Right atrium auricular region (tissue), 2 donors: Measurements from ENCODE around the gene CHCHD1. TPM values are rescaled to one million over a fixed set of nuclear protein-coding genes. Genes with fewer than 3 reads are reported as not detected.
A peak's percentile ranks its signal among the peaks of the same experiment; 100 is the strongest.

ENCODE experiments used
- DNase-seq: peaks from one replicate; pipeline ENCODE4 v3.0.0-alpha.2; 2019; ENCODE audit warnings: low spot score
- H3K27ac ChIP-seq, 2 donors: fragments of 200-600 bp; sonication (generic); 1 replicate in 1 of 2; 2 replicates in 1 of 2; pipeline ENCODE4 v1.5.1; 2016 to 2019
- H3K27me3 ChIP-seq, 2 donors: fragments of 200-600 bp; sonication (generic); one replicate each; pipeline versions ENCODE4 v1.5.1 to v1.6.0; 2017 to 2019
- H3K36me3 ChIP-seq: fragments of 200-600 bp; sonication (generic); one replicate; pipeline ENCODE4 v1.5.1; 2016
- H3K4me1 ChIP-seq, 2 donors: fragments of 200-600 bp; sonication (generic); one replicate each; pipeline versions ENCODE4 v1.5.1 to v1.6.0; 2017 to 2019
- H3K4me3 ChIP-seq, 2 donors: fragments of 200-600 bp; sonication (generic); 1 replicate in 1 of 2; 2 replicates in 1 of 2; pipeline ENCODE4 v1.5.1; 2017 to 2019; ENCODE audit warnings: mild to moderate bottlenecking in 1 of 2, moderate library complexity in 1 of 2
- H3K9me3 ChIP-seq, 2 donors: fragments of 200-600 bp; sonication (generic); one replicate each; pipeline ENCODE4 v1.5.1; 2019
- total RNA-seq, 2 donors: library from RNA; depleted of rRNA; stranded (reverse); fragments of >200 nt; gene quantifications; one replicate each; pipeline ENCODE4 v1.1.0, GENCODE V29; 2016
- TF ChIP-seq, protein P1 (sequence below), 2 donors: fragments of 200-600 bp; sonication (generic); IDR thresholded peaks; one replicate each; pipeline ENCODE4 v1.5.1; 2019; ENCODE audit warnings: antibody characterized with exemption in 2 of 2

CHCHD1 gene
- total RNA-seq, 2 donors from 2014 or later: 28.3 to 32.7 TPM

DNA sequence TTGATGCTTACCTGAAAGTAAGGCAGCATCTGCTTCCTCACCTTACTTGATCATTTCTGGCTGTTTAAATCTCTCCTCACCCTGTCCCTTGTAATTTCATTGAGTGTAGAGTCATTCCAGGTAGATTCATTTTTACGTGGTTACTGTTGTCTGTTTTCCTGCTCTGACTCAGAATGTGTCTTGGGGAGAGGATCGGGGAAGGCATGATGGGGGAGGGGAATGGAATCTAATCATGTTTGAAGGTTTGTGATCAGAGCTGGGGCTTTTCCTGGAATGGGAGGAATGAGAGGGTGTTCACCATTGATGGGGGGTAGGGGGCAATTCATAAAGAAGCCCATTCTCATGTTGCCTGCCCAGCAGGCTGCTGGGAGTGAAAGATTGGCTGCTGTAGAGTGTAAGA is 18.9 kb upstream of the CHCHD1 start:
- Histone ChIP-seq H3K4me1 (no peaks in the 10 kb centered on the region), H3K36me3 (peaks cover 93% of the 10 kb centered on the region), H3K9me3 (no peaks in the 10 kb centered on the region), H3K4me3 (no peak overlapping the region), H3K27ac (no peak overlapping the region), H3K27me3 (no peaks in the 10 kb centered on the region)
- TF ChIP-seq, protein P1, sequence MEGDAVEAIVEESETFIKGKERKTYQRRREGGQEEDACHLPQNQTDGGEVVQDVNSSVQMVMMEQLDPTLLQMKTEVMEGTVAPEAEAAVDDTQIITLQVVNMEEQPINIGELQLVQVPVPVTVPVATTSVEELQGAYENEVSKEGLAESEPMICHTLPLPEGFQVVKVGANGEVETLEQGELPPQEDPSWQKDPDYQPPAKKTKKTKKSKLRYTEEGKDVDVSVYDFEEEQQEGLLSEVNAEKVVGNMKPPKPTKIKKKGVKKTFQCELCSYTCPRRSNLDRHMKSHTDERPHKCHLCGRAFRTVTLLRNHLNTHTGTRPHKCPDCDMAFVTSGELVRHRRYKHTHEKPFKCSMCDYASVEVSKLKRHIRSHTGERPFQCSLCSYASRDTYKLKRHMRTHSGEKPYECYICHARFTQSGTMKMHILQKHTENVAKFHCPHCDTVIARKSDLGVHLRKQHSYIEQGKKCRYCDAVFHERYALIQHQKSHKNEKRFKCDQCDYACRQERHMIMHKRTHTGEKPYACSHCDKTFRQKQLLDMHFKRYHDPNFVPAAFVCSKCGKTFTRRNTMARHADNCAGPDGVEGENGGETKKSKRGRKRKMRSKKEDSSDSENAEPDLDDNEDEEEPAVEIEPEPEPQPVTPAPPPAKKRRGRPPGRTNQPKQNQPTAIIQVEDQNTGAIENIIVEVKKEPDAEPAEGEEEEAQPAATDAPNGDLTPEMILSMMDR (IDR thresholded peaks at IDR 0.05): no peak
- no peak for DNase-seq

DNA sequence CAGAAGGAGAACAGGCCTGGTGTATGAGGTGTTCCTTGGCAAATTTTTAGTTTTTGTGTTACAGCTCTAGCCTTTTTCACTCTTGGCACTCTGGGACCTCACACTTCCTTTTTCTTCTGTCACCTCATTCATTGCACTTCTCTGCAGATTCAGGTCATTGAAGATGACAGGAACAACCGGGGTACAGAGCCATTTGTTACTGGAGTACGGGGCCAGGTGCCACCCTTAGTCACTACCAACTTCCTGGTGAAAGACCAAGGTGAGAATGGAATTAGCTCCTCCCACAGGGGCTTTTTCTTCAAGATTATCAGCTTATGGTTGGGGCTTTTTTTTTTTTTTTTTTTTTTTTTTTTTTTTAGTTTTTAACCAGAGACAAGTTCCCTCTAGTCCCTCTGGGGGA is 18.5 kb upstream of the CHCHD1 start:
- H3K4me3 ChIP-seq: no peak overlapping the region
- peaks cover 98% of the 10 kb centered on the region for H3K36me3 ChIP-seq
- no peaks in the 10 kb centered on the region for H3K27me3 ChIP-seq
- no peak for DNase-seq
- no peaks in the 10 kb centered on the region for H3K9me3 ChIP-seq
- no peaks in the 10 kb centered on the region for H3K4me1 ChIP-seq
- H3K27ac ChIP-seq: no peak overlapping the region
- TF ChIP-seq, protein P1 (IDR thresholded peaks at IDR 0.05): no peak

DNA sequence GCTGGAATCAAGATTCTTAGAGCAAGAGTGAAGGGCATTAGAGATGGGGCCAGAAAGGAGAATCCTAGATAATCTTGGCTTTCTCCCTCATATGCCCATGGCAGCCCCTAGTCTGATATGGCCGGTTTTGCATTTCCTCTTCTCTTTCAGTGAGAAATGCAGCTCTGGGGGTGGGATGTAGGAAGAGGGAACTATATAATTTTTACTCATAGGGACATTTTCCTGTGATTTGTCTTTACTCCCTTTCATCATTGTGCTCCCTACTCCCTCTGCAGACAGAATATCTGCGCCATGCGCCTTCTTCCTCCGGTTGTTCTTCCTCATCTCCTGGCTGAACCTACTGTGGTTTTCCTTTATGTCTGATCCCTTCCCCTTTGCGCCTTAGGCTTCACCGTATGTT is 16.8 kb upstream of the CHCHD1 start:
- H3K4me1 ChIP-seq: no peaks in the 10 kb centered on the region
- H3K27me3 ChIP-seq: no peaks in the 10 kb centered on the region
- H3K9me3 ChIP-seq: no peaks in the 10 kb centered on the region
- H3K36me3 ChIP-seq: peaks cover 100% of the 10 kb centered on the region
- DNase-seq: no peak
- no peak overlapping the region for H3K27ac ChIP-seq
- TF ChIP-seq, protein P1 (IDR thresholded peaks at IDR 0.05): no peak
- no peak overlapping the region for H3K4me3 ChIP-seq

DNA sequence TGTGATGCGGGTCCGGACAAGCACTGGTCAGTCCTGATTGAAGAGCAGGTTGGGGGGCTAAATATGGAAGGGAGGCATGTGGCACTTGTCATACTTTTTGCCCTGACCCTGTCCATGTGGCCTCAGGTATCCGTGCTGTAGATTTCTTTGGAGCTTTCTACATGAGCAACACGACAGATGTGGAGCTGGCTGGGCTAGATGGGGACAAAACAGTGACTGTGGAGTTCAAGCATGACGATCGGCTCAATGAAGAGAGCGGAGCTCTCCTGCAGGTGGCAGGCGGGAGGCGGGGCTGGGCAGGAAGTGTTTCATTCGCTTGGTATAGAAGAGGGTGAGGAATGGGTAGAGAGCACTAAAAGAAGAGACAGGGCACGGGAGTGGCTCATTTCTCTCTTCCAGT is 13.0 kb upstream of the CHCHD1 start:
- no peak for DNase-seq

DNA sequence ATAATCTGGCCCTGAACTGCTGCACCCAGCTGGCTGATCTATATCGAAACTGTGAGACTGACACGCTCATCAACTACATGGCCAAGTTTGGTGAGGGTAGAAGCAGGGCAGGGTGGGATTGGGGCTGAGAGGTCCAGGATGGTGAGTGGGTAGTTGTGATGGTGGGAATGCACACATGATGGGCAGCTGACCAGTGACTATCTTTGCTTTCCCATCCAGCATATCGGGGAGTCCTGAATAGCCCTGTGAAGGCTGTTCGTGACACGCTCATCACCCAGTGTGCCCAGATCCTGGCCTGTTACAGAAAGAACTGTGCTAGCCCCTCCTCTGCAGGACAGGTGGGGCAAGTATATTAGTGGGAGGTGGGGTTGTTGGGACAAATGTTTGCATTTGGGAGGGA is 12.5 kb upstream of the CHCHD1 start:
- DNase-seq: no peak
- H3K9me3 ChIP-seq: no peaks in the 10 kb centered on the region
- no peak overlapping the region for H3K4me3 ChIP-seq
- peaks cover 70% of the 10 kb centered on the region for H3K36me3 ChIP-seq
- H3K27me3 ChIP-seq: no peaks in the 10 kb centered on the region
- H3K4me1 ChIP-seq: peaks cover 0 to 21% of the 10 kb centered on the region in 2 donors
- TF ChIP-seq, protein P1 (IDR thresholded peaks at IDR 0.05): no peak
- H3K27ac ChIP-seq: no peak overlapping the region

More for the DNA sequence above, 13.0 kb upstream of the CHCHD1 start:
- TF ChIP-seq, protein P1 (IDR thresholded peaks at IDR 0.05): no peak
- H3K4me1 ChIP-seq: peaks cover 0 to 16% of the 10 kb centered on the region in 2 donors
- H3K9me3 ChIP-seq: no peaks in the 10 kb centered on the region
- H3K27ac ChIP-seq: no peak overlapping the region
- H3K27me3 ChIP-seq: no peaks in the 10 kb centered on the region
- peaks cover 75% of the 10 kb centered on the region for H3K36me3 ChIP-seq
- H3K4me3 ChIP-seq: no peak overlapping the region

DNA sequence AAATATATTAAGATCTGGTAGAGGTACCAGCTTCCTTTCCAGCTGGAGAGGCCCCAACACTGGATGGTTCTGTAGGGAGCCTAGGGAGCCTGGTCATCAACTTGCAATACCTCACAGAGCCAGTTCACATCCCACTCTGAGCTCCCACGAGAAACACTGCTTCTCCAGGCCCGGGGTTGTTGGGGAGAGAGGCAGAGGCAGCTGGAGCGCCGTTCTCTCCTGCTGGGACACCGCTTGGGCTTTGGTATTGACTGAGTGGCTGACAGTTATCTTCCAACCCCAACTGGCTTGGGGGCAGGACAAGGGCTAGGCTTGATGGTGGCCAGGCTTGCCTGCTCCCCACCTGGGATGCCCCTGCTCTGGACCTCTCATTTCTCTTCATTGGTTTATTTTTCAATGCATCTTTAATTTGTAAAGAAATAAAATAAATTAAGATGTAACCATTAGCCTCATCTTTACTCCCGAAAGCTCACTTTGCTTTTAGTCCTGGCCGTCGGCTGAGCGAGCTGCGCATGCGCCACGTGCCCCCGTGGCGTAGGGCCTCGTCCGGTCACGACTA is 10.0 kb upstream of the CHCHD1 start:
- TF ChIP-seq, protein P1 (IDR thresholded peaks at IDR 0.05): no peak
- Histone ChIP-seq H3K36me3 (peaks cover 58% of the 10 kb centered on the region), H3K4me3 (peak overlapping the region; percentile 93 to 95), H3K27me3 (no peaks in the 10 kb centered on the region), H3K27ac (peak overlapping the region; percentile 99), H3K9me3 (no peaks in the 10 kb centered on the region), H3K4me1 (peaks cover 3 to 39% of the 10 kb centered on the region in 2 donors)
- DNase-seq: peak; percentile 91
